SU-DHL-6 (cell line): ENCODE results near the gene EXTL2.
"Not testable (repeated sequence)": the region's sequence is repeated elsewhere in the genome, so short reads cannot be mapped to it uniquely, and the experiment has no call there.

ENCODE experiments used
- H2AFZ ChIP-seq: fragments of 200-600 bp; sonication (generic); 2 replicates; pipeline ENCODE4 v1.6.1; 2014; ENCODE audit warnings: low read depth, mild to moderate bottlenecking, moderate library complexity, mixed read lengths, antibody characterized with exemption, low read length; ENCODE audit not compliant: severe bottlenecking
- H3F3A ChIP-seq: fragments of 200-600 bp; shearing (Covaris generic); 2 replicates; pipeline ENCODE4 v1.6.0; 2016; ENCODE audit warnings: antibody characterized with exemption, mild to moderate bottlenecking; ENCODE audit not compliant: insufficient read depth
- H3K27ac ChIP-seq: fragments of 200-600 bp; sonication (generic); 2 replicates; pipeline ENCODE4 v1.5.1; 2016; ENCODE audit warnings: low read depth, mild to moderate bottlenecking, low read length, moderate library complexity, mixed read lengths
- H3K27me3 ChIP-seq: fragments of 200-600 bp; sonication (generic), shearing (Covaris generic); 2 replicates; pipeline ENCODE4 v1.6.0; 2014; ENCODE audit warnings: mild to moderate bottlenecking, low read length
- H3K36me3 ChIP-seq: fragments of 200-600 bp; sonication (generic); 2 replicates; pipeline ENCODE4 v1.6.1; 2014; ENCODE audit warnings: mild to moderate bottlenecking, low read length, mixed read lengths
- H3K4me2 ChIP-seq: fragments of 300-600, 200-600 bp; shearing (Covaris generic), sonication (generic); 2 replicates; pipeline ENCODE4 v1.6.0; 2014; ENCODE audit warnings: low read length, low read depth, mild to moderate bottlenecking; ENCODE audit not compliant: poor library complexity, severe bottlenecking
- H3K4me3 ChIP-seq: fragments of 200-600 bp; sonication (generic); 2 replicates; pipeline ENCODE4 v1.5.1; 2014; ENCODE audit warnings: antibody characterized with exemption, low read length, mild to moderate bottlenecking, mixed read lengths; ENCODE audit not compliant: insufficient read depth, poor library complexity, severe bottlenecking
- H3K79me2 ChIP-seq: fragments of 200-600 bp; sonication (generic); 2 replicates; pipeline ENCODE4 v1.6.1; 2014; ENCODE audit warnings: mild to moderate bottlenecking, low read length, moderate library complexity; ENCODE audit not compliant: insufficient read depth
- H3K9ac ChIP-seq: fragments of 200-600 bp; sonication (generic); 2 replicates; pipeline ENCODE4 v1.7.0; 2014; ENCODE audit warnings: mild to moderate bottlenecking, low read length
- H3K9me2 ChIP-seq: fragments of 200-600 bp; sonication (generic); replicated peaks from 2 replicates; pipeline ENCODE4 v1.6.1; 2014; ENCODE audit warnings: low read length; ENCODE audit not compliant: insufficient read depth
- H3K9me3 ChIP-seq: fragments of 200-600 bp; sonication (generic); 2 replicates; pipeline ENCODE4 v1.6.1; 2014; ENCODE audit warnings: low read length, mixed read lengths; ENCODE audit not compliant: insufficient read depth
- H4K20me1 ChIP-seq: fragments of 200-600 bp; sonication (generic); 2 replicates; pipeline ENCODE4 v1.6.1; 2014; ENCODE audit warnings: low read depth, mild to moderate bottlenecking, antibody characterized with exemption, low read length, moderate library complexity, mixed read lengths
- CTCF ChIP-seq: fragments of 200-600 bp; sonication (generic); IDR thresholded peaks from one replicate; pipeline ENCODE4 v1.5.1; 2017; ENCODE audit warnings: antibody characterized with exemption, mild to moderate bottlenecking, low read length, moderate library complexity; ENCODE audit not compliant: insufficient read depth, poor library complexity, severe bottlenecking
- EZH2phosphoT487 ChIP-seq: fragments of 200-600 bp; sonication (generic), shearing (Covaris generic); conservative IDR thresholded peaks from 2 replicates; pipeline ENCODE4 v1.6.1; 2018; ENCODE audit warnings: mild to moderate bottlenecking, antibody characterized with exemption, low read length, moderate library complexity, mixed read lengths

Gene EXTL2

DNA sequence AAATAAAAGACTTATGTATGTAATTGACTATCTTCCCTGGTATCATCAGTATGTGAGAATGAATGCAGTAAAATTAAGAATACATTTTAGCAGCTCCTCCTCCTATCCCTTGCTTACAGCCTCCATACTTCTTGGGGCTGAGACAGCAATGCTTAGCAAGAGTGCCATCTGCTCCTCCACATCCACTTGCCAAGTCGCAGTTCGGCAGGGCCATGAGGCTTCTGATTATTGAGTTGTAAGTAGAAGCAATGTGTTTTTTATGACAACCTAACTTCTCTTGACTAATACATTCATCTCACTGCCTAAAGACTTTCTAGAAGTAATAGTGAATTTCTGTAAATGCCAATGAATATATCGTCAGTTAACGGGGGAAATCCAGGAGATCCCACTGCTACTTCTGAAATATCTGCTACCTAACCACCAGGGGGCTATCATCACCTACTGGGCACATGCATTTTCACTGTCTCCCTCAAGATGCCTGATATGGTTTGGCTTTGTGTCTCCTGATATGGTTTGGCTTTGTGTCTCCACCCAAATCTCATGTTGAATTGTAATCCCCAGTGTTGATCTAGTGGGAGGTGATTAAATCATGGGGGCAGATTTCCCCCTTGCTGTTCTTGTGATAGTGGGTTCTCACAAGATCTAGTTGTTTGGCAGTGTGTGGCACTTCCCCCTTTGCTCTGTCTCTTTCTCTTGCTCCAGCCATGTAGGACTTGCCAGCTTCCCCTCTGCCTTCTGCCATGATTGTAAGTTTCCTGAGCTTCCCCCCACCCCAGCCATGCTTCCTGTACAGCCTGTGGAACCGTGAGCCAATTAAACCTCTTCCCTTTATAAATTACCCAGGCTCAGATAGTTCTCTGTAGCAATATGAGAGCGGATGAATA lies 59.6 kb downstream of the EXTL2 start:
- TF ChIP-seq EZH2phosphoT487 (no peak), CTCF (peak; percentile 29)
- no peak overlapping the region for H3K9ac ChIP-seq
- no peaks in the 10 kb centered on the region for H3K36me3 ChIP-seq
- H2AFZ ChIP-seq, result no peak overlapping the region
- no peaks in the 10 kb centered on the region for H3K79me2 ChIP-seq
- no peaks in the 10 kb centered on the region for H3K9me3 ChIP-seq
- no peak overlapping the region for H3K4me2 ChIP-seq
- H4K20me1 ChIP-seq, result no peaks in the 10 kb centered on the region
- H3K27ac ChIP-seq, result no peak overlapping the region
- no peaks in the 10 kb centered on the region for H3F3A ChIP-seq
- H3K27me3 ChIP-seq, result no peaks in the 10 kb centered on the region
- no peak overlapping the region for H3K4me3 ChIP-seq
- no peaks in the 10 kb centered on the region for H3K9me2 ChIP-seq

GRCh38 chr1:100832694-100833428 lies 61.8 kb downstream of the EXTL2 start:
- Histone ChIP-seq H2AFZ (no peak overlapping the region), H3K27me3 (no peaks in the 10 kb centered on the region), H3K4me2 (no peak overlapping the region), H3K9me3 (no peaks in the 10 kb centered on the region), H3K79me2 (no peaks in the 10 kb centered on the region), H4K20me1 (peaks cover 3% of the 10 kb centered on the region; the same call in 1 of the 2 replicates), H3K36me3 (no peaks in the 10 kb centered on the region), H3K27ac (no peak overlapping the region), H3K4me3 (no peak overlapping the region), H3K9me2 (no peaks in the 10 kb centered on the region), H3K9ac (no peak overlapping the region), H3F3A (no peaks in the 10 kb centered on the region)
- no peak for TF ChIP-seq CTCF
- no peak for TF ChIP-seq EZH2phosphoT487

GRCh38 chr1:100825666-100826065 lies 69.0 kb downstream of the EXTL2 start:
- H3K9ac ChIP-seq, H3K4me2 ChIP-seq, H3K27me3 ChIP-seq, H3K9me2 ChIP-seq, H3K36me3 ChIP-seq, H3K79me2 ChIP-seq, H3K4me3 ChIP-seq, H4K20me1 ChIP-seq, H3F3A ChIP-seq, H3K27ac ChIP-seq, H2AFZ ChIP-seq, H3K9me3 ChIP-seq: not testable (repeated sequence)
